ENCODE data around the gene EN2. TPM values are rescaled to one million over a fixed set of nuclear protein-coding genes. Genes with fewer than 3 reads are reported as not detected.
"Not testable (repeated sequence)": the region's sequence is repeated elsewhere in the genome, so short reads cannot be mapped to it uniquely, and the experiment has no call there.

Gene EN2
- total RNA-seq, 1 donor from 2014 or later = not detected

DNA sequence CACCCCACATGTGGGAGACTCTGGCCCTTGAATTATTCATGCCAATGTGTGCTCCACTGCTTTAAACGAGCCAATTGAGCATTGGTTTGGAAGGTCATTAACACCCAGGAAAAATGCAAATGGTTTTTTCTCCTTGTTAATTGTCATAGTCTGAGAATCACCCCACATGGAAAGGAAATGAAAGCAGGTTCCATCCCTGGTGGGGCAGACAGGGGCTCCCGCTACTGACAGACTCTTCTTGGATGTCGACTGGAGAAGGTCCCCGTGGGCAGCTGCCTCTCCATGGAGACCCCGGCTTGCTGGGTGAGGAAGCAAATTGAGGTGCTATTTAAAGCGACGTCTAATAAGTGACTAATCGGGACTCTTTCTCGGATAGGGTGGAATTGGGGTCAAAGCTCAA, 32.0 kb upstream of the EN2 start:
- intact Hi-C loops (cut with micrococcal nuclease) = no loop called here

DNA sequence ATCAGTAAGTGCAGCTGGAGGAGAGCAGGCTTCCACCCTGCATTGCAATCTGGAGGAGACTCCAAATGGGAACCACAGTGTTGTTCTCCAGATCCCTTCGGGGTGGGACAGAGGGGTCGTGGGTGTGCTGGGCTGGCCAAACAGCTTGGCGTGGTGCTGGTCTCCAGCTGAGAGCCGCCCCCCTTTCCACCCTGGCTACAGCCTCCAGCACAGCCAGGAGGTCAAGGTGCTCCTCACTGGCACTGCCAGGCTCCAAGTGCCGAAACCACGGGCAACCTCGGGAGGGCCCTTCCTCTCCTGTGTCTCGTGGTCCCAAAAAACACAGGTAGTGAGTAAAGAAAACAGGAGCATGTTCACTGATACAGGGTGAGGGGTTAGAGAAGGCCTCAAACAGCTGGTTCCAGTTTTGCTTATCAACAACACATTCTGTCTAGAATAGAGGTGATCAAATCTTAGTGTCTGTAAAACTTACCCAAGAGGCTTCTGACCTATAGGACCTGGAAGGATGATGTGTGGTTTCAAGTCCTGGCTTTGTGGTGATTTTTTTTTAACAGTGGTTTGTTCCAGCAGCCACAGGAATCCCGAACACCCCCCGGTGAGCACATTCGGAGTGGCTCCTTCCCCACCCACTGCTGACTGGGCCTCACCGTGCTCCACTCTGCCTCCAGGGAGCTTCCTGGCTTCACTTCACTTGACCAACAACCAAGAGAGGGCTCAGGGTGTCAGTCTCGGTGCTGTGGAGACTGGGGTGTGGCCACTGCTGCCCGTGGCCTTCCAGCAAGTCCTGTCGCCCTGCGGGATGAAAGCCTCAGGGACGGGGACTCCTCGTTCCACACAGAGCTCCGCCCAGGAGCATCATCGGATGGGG, 31.2 kb upstream of the EN2 start:
- intact Hi-C loops (cut with micrococcal nuclease) = no loop called here

DNA sequence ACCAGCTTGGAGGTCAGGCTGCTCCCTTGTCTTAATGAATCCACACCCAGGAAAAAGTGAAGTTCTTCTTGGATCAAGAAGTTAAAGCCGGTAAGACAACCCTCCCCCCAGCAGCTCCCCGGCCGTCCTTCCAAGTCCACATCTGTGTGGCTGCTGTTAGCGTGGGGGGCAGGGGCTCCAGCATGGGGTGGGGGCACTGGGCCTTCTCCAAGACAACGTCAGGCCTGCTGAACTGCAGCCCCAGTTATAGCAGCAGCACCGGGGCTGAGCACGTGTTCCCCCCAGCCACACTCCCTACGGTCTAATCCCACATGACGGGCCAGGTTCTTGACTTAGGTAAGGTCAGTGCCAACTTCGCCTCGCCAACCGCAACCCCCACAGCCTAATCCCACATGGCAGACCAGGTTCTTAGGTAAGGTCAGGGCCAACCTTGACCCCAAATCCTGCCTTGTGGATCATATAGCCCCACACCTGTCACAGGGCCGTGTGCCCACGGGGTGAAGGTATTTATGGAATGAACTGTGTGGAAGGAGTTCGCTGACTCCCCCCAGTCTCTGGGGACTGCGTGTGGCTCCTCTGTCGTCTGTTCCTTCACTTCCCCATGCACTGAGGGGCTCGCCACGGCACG, 30.4 kb upstream of the EN2 start:
- intact Hi-C loops (cut with micrococcal nuclease) = no loop called here

DNA sequence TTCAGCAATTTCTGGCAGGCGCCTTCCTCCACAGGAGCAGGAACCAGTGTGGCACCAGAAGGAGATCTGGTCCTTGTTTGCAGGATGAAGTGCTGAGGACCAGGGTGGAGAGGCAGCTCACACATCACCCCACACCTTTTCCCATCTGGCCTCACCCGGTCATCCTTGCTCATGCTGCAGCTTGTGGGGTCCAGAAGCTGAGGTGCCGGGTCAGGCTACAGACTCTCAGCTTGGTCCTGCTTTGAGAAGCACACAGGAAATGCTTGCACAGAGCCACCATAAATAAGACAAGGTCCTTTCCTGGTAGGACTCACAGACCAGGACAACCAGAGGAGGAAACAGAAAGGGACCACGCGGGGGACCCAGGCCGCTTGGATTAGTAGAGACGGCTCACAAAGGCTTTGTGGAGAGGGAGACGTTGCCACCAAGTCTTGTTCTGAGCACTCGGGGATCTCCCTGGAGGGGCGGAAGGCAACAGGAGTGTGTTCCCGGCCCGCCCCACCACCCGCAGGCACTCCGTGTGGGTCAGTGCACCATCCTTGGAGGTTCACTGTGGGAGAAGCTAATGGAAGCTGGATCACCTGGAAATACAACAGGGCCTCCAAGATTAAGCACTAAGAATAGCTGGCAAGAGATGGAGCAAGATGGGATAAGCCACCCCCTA, 29.6 kb upstream of the EN2 start:
- intact Hi-C loops (cut with micrococcal nuclease) = no loop called here

DNA sequence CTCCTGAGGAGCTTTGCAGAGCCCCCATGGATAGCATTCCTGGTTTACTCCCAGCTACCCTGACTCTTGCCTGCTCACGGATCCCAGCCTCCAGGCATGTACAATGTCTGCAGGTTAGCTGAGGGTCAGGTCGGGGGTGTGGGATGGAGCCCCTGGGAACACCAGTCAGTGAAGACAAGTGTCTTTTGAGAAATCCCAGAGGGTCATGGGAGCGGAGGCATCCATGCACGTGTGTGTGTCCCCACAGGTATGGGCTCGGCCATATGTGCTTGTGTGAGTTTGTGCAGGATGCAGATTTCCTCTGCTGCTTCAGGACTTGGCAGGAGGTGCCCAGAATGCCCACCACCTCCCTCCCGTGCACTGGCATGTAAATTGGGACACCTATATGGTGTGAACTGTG, 28.3 kb upstream of the EN2 start:
- intact Hi-C loops (cut with micrococcal nuclease) = no loop called here

DNA sequence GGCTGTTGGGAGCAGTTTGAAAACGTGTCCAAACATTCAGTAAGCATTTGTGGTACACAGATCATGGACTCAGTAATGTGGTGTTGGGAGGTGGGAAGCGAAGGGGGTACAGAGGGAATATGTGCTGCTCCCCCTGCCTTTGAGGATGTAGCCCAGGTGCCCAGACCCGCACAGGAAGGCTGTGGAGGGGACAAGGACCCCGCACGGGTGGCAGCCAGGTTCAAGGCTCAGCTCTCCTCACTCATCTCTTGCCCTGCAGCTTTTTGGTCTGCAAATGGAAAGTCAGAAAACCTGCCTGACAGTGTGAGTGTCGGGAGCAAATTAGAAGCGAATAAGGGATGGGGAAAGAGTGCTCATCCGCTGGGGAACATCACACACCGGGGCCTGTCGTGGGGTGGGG, 27.3 kb upstream of the EN2 start:
- intact Hi-C loops (cut with micrococcal nuclease) = no loop called here

DNA sequence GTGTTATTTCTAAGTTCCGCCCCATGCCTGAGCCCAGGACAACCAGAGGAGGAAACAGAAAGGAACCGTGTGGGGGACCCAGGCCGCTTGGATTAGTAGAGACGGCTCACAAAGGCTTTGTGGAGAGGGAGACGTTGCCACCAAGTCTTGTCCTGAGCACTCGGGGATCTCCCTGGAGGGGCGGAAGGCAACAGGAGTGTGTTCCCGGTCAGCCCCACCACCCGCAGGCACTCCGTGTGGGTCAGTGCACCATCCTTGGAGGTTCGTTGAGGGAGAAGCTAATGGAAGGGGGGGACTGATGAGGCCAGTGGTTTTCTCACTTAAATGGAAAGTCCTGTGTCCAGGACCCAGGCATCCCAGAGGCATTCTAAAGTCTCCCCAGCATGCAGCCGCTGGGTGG, 26.7 kb upstream of the EN2 start:
- intact Hi-C loops (cut with micrococcal nuclease) = no loop called here

DNA sequence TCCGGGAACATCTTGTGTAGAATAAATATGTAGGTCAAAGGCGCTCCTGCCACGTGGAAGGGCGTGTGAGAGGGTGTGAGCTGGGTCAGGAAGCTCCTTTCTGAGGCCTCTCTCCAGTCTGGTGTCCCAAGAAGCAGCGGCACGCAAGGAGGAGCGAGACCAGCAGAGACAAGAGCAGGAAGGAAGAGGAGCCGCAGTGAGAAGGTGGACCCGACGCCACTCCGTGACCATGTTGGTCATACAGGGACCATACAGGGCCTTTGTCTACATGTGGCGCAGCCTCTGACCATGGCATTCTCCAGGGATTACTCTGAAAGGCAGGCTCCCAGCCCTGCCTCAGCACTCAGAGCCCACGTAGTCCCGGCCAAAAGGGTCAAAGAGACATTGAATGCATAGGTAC, 26.2 kb upstream of the EN2 start:
- intact Hi-C loops (cut with micrococcal nuclease) = no loop called here

DNA sequence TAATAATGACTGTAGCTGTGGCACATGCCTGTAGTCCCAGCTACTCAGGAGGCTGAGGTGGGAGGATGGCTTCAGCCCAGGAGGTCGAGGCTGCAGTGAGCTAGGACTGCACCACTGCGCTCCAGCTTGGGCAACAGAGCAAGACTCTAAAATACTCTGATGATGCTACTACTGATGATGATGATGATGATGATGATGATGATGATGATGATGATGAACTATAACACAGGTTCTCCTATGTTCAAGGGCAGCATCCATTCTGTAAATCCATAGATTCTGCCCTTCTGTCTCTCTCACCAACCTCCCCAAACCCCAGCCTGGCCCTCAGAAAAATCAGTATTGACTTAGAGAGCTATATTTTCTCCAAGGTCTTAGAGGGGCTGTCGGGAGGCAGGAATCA, 22.8 kb upstream of the EN2 start:
- intact Hi-C loops (cut with micrococcal nuclease) = no loop called here

DNA sequence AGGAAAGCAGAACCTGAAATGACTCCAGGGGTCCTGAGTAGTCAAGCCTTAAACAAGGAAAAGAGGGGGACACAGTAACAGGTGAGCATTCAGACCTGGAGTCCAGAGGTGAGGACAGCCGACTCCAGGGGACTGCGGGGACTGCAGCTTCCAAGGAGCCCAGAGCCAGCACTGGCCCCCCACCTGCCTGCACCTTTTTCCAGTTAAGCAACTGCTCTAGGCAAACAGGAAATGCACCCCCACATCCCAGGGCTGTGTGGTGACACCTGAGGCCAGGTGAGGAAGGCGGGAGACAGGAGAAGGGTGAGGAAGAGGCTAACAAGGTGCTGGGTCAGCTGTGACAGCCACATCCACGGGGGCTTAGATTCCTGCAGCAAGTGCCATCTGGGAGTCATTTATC, 20.1 kb upstream of the EN2 start:
- intact Hi-C loops (cut with micrococcal nuclease) = no loop called here

DNA sequence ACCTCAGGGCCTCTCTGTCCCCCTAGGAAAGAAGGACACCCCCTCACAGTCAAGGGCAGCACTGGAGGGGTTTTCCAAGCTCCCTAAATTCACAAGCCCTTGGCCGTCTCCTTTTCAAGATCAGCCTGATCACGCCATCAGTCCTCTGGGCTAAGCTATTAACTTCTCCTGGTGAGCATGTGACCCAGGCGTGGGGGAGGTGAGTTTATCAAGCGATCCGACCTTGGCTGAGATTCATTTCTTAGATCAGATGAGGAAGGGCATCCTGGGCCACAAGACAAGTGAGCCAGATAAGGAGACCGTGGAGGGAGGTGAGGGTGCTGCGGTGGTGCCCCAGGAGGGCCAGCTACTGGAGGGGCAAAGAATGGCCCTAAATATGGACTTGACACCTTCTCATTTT, 19.2 kb upstream of the EN2 start:
- intact Hi-C loops (cut with micrococcal nuclease) = no loop called here

DNA sequence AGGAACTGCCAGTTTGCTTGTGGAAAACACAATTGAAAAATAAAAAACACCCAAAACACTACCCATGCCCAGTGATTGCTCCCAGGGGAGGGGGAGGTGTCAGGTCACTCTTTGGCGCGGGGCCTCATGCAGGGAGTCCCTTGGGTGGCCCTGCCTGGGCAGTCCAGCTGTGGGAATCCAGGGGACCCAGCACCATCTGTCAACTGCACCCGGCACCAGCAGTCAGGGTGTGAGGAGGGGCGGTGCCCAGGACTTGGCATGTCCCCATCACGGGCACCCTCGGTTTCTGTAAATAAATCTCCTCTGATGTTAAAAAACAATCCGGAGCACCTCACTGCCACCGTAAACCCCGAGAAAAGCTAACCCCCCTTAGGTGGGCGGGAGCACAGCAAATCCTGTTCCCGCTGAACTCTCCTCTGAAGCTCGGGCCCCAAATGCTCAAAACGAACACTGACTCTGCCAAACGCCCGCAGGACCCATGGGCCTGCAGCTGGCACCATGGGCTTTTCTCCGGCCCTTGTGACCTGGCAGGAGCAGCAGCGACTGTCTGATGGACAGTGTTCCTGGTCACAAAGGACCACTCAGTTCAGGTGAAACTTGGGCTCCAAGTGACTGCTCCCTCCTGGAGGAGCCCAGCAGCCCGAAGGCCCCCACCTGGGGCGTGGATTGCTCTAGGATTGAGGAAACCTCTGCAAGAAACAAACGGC, 18.5 kb upstream of the EN2 start:
- intact Hi-C loops (cut with micrococcal nuclease) = no loop called here

DNA sequence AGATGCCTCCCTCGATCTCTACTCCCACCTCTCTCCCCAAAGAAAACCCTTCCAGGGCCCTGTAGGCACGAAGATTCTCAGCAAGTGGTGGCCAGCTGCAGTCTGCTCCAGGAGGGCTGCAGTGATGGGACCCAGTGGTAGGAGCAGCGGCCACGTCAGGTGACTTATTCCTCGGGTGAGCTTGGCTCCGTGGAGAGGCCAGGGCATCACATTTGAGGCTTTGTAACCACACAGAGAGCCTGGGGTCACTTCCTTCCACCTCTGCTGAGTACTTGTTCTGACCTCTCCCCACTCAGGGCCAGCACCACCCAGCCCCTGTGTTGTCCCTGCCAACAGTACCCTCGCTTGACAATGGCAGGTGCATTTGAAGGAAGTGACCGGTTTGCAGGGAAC, 17.9 kb upstream of the EN2 start:
- intact Hi-C loops (cut with micrococcal nuclease) = no loop called here

DNA sequence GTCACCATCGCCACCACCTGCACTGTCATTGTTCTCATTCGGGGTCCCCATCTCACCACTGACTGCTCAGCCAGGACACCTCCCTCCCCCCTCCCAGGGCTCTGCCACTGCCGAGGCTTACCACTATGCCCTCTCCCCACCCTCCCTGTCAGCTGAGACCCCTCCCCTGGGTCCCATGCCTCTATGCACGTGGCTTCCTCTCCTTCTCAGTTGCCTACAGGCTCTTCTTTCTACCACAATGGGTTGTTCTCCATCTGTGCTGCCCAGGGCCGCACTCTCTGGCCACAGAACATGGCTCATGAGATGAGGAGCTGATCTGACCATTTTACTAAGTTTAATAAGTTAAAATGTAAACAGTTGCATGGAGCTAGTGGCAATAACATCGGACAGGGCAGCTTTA, 16.1 kb upstream of the EN2 start:
- intact Hi-C loops (cut with micrococcal nuclease) = no loop called here

DNA sequence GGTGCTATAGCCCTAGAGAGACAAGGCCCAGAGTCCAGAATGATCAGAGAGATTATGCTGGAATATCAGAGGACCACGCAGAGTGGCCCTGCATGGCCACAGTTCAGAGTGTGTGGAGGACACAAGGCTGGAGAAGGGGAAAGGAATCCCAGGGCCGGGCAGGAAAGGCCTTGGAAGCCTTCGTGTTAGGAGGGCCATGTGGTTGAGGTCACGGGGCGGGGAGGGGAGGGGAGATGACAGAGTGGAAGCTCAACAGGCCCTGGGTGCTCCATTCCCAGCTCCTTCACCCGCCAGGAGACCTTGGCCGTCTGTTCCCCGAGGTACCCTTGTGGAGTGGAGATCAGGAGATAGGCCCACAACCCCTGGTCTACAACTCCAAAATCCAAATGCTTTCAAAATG, 13.2 kb upstream of the EN2 start:
- intact Hi-C loops (cut with micrococcal nuclease) = no loop called here

DNA sequence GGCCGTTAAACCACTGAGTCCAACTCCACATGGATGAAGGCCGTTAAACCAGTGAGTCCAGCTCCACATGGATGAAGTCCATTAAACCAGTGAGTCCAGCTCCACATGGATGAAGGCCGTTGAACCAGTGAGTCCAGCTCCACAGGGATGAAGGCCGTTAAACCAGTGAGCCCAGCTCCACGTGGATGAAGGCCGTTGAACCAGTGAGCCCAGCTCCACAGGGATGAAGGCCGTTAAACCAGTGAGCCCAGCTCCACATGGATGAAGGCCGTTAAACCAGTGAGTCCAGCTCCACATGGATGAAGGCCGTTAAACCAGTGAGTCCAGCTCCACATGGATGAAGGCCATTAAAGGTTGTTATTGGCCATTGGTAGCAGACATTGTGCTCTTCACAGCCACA, 12.3 kb upstream of the EN2 start:
- intact Hi-C loops (cut with micrococcal nuclease) = not testable (repeated sequence)

DNA sequence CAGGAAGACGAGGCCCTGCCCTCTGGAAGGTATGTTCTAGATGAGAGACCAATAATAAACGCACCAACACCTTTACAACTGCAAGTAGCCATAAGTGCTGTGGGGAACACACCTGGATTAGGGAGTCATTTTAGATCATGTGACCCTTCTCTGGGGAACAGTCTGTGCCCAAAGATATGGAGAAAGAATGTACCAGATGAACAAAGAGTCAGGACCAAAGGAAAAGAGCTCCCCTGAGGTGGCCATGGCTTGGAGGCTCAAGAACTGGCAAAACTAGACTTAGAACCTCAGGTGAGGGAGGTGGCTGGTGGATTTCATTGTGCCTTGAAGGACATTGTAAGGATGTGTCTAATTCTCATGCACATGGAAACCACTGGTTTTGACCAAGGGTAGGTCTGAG, 10.3 kb upstream of the EN2 start:
- intact Hi-C loops (cut with micrococcal nuclease) = no loop called here

DNA sequence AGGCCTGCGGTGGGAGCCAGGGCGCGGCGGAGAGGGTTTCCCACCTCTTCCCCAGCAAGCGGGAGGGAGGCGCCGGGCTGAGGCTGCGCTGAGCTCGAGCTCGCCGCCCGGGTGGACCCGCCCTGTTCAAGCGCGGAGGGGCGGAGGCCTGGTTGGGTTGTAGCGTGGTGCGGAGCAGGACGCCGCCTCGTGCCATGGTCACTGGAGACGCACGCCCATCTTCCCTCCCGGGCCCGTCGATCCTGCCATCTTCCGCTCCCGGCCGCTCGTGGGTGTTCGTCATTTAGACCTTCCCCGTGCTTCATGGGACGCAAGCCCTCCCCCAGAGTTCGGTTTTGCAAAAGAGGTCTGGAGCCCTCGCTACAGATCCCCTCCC, 9.3 kb upstream of the EN2 start:
- intact Hi-C loops (cut with micrococcal nuclease) = no loop called here

DNA sequence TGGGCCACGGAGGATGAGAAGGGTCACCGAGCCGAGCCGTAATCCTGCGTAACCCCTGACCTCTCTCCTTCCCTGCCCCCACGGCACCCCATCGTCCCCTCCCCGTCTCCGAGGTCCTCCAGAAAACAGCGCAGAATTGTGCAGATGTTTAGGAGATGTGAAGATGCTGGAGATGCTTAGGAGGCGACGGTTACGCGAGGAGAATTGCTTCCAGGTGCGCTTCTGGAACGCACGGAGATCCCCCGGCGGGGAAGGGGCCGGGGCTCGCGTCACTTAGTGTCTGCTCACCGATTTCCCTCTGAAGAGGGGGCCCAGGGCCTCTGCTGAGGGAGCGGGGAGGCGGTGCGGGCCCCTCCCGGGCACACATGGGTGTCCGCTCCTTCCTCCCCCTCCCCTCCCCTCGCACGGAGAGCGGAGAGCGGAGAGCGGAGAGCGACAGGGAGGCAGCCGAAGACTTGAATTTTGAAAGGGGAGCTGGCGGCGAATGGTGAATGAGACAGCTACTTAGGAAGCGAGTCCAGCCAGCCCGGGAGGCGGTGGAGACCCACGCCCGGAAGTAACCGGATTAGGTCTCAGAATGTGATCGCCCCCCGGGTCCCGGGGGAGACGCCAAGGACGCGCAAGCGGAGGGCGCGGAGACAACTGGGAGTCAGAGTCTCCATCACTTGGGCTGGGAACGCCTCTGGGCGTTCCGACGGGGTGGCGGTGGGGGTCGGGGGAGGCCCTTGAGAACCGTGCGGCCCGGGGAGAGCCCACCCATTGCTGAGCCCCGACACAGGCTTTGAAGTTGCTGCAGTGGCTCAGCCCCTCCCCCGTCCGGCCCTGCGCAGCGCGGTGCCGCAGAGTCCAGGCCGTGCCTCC, 8.7 kb upstream of the EN2 start:
- intact Hi-C loops (cut with micrococcal nuclease) = no loop called here

DNA sequence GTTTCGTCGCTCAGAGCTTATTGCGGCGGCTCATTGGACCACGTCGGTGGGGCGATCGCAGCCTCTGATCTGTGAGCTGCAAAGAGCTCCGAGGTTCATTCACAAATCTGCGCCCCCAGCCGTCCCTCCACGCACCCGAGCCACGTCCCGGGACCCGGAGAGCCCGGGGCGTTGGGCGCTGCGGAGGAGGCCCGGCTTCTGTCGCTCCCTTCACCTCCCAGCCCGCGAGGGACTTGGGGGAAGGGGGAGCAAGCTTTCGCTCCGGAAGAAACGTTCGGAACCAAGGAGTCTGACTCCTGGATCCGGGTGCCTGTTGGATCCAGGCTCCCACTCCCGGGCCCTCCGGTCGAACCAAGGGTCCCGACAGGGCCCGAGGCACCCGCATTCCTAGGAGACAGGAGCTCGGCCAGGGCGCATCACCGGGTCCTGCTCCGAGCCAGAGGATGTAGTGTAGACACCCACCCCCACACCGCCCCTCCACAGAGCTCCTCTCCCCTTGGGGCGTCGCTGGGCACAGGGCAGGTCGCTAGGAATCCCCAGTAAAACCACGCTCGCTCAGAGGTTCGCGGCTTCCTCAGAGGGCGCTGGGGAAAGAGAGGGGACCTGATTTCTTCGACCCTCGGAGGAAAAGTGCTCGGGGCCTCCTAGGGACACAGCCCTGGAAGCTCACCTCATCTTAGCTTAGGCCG, 7.9 kb upstream of the EN2 start:
- intact Hi-C loops (cut with micrococcal nuclease) = loop anchor here (2.0 to 10.0 kb wide), 3 partner anchors 61 to 1557 kb away; no protein-coding TSS in a partner anchor
